Prostate gland (tissue), 2 donors: ENCODE data around the gene CTR9.

ENCODE experiments used
- CTCF ChIP-seq, 4 experiments: fragments of 200-600 bp in 2 of 4; fragments of 450-650 bp in 2 of 4; sonication (generic) in 2 of 4; IDR thresholded peaks; 1 replicate in 3 of 4; 2 replicates in 1 of 4; pipeline ENCODE4 v1.5.1; 2016 to 2019; ENCODE audit warnings: antibody characterized with exemption in 4 of 4, mild to moderate bottlenecking in 2 of 4, moderate library complexity in 2 of 4
- POLR2A ChIP-seq: fragments of 450-650 bp; IDR thresholded peaks from one replicate; pipeline ENCODE4 v1.6.1; 2016; ENCODE audit warnings: antibody characterized with exemption, mild to moderate bottlenecking
- POLR2AphosphoS5 ChIP-seq: sonication (generic); formaldehyde crosslinking; IDR thresholded peaks from one replicate; pipeline ENCODE4 v1.6.1; 2017; ENCODE audit warnings: antibody characterized with exemption

- TF ChIP-seq POLR2A (no peak), CTCF (IDR thresholded peaks at IDR 0.05) (no peak), POLR2AphosphoS5 (no peak)
These were observed 1.0 kb downstream of the CTR9 start for GRCh38 chr11:10752061-10752460.
